ENCODE measurements around the gene GNB2. TPM values are rescaled to one million over a fixed set of nuclear protein-coding genes. Genes with fewer than 3 reads are reported as not detected.

Gene GNB2
- polyA plus RNA-seq, 1 donor (not counting 4 experiments of a cell fraction or from before 2014, with no cell fraction given) = 87.2 TPM

GRCh38 chr7:100677308-100678267 lies 4.0 kb downstream of the GNB2 start:
- peaks cover 21 to 28% of the 10 kb centered on the region in 2 experiments for H3K36me3 ChIP-seq (ENCODE audit: control insufficient read depth in 2 of 2, extremely low read depth in 1 of 2, insufficient read depth in 2 of 2, low read length in 2 of 2)
- no peaks in the 10 kb centered on the region for H3K9me1 ChIP-seq (ENCODE audit: control insufficient read depth, extremely low read depth, insufficient read depth, low read length)
- peaks cover 31% of the 10 kb centered on the region for H3K79me2 ChIP-seq (ENCODE audit: control insufficient read depth, insufficient read depth, low read length)
- no peaks in the 10 kb centered on the region for H3K27me3 ChIP-seq (ENCODE audit: control insufficient read depth, extremely low read depth, insufficient read depth, low read length)
- H2AFZ ChIP-seq (ENCODE audit: control insufficient read depth, low read length) = no peak overlapping the region
- peaks cover 10% of the 10 kb centered on the region for H3K4me1 ChIP-seq (ENCODE audit: control insufficient read depth, extremely low read depth, insufficient read depth, low read length)
- H3K9me3 ChIP-seq (ENCODE audit: control insufficient read depth, low read depth, low read length) = no peaks in the 10 kb centered on the region
- dilution Hi-C loops (cut with MboI; ENCODE audit: extremely low pct_ligation_motif_present, low sequenced_read_pairs) = no loop called here
- H3K27ac ChIP-seq (ENCODE audit: control insufficient read depth, insufficient read depth, low read length) = no peak overlapping the region
- H3K4me3 ChIP-seq (ENCODE audit: control insufficient read depth in 2 of 3, extremely low read depth in 1 of 3, insufficient read depth in 2 of 3, low read depth in 1 of 3, low read length in 3 of 3) = no peak overlapping the region
- DNase-seq (ENCODE audit: low read depth, low spot score) = no peak
- peaks cover 3% of the 10 kb centered on the region for H4K20me1 ChIP-seq (ENCODE audit: control insufficient read depth, extremely low read depth, insufficient read depth, low read length)
- TF ChIP-seq CTCF (optimal IDR thresholded peaks at IDR 0.05 in 1 of 3, IDR thresholded peaks at IDR 0.05 in 1 of 3, conservative IDR thresholded peaks at IDR 0.05 in 1 of 3; ENCODE audit: extremely low read depth in 1 of 3, insufficient read depth in 2 of 3, low read length in 3 of 3) (no peak), EZH2 (IDR thresholded peaks at IDR 0.05; ENCODE audit: low read length) (no peak)
- no peak for FAIRE-seq
- H3K9ac ChIP-seq (ENCODE audit: control insufficient read depth, extremely low read depth, insufficient read depth, low read length) = no peak overlapping the region
- no peak overlapping the region for H3K4me2 ChIP-seq (ENCODE audit: control insufficient read depth, extremely low read depth, insufficient read depth, low read depth, low read length)

GRCh38 chr7:100678291-100678984 lies 4.9 kb downstream of the GNB2 start:
- dilution Hi-C loops (cut with MboI; ENCODE audit: extremely low pct_ligation_motif_present, low sequenced_read_pairs) = no loop called here
- Histone ChIP-seq H3K9ac (ENCODE audit: control insufficient read depth, extremely low read depth, insufficient read depth, low read length) (no peak overlapping the region), H3K36me3 (ENCODE audit: control insufficient read depth in 2 of 2, extremely low read depth in 1 of 2, insufficient read depth in 2 of 2, low read length in 2 of 2) (peaks cover 26 to 28% of the 10 kb centered on the region in 2 experiments)

More at GRCh38 chr7:100678291-100678984, 4.9 kb downstream of the GNB2 start:
- no peak overlapping the region for H3K27ac ChIP-seq (ENCODE audit: control insufficient read depth, insufficient read depth, low read length)
- H4K20me1 ChIP-seq (ENCODE audit: control insufficient read depth, extremely low read depth, insufficient read depth, low read length) = peaks cover 3% of the 10 kb centered on the region
- no peak overlapping the region for H2AFZ ChIP-seq (ENCODE audit: control insufficient read depth, low read length)
- no peak overlapping the region for H3K4me3 ChIP-seq (ENCODE audit: control insufficient read depth in 2 of 3, extremely low read depth in 1 of 3, insufficient read depth in 2 of 3, low read depth in 1 of 3, low read length in 3 of 3)
- H3K4me1 ChIP-seq (ENCODE audit: control insufficient read depth, extremely low read depth, insufficient read depth, low read length) = peaks cover 10% of the 10 kb centered on the region
- no peaks in the 10 kb centered on the region for H3K9me3 ChIP-seq (ENCODE audit: control insufficient read depth, low read depth, low read length)
- no peak for DNase-seq (ENCODE audit: low read depth, low spot score)
- no peaks in the 10 kb centered on the region for H3K27me3 ChIP-seq (ENCODE audit: control insufficient read depth, extremely low read depth, insufficient read depth, low read length)
- FAIRE-seq = no peak
- no peak for TF ChIP-seq CTCF (optimal IDR thresholded peaks at IDR 0.05 in 1 of 3, IDR thresholded peaks at IDR 0.05 in 1 of 3, conservative IDR thresholded peaks at IDR 0.05 in 1 of 3; ENCODE audit: extremely low read depth in 1 of 3, insufficient read depth in 2 of 3, low read length in 3 of 3)
- no peak for TF ChIP-seq EZH2 (IDR thresholded peaks at IDR 0.05; ENCODE audit: low read length)
- no peak overlapping the region for H3K4me2 ChIP-seq (ENCODE audit: control insufficient read depth, extremely low read depth, insufficient read depth, low read depth, low read length)
- H3K9me1 ChIP-seq (ENCODE audit: control insufficient read depth, extremely low read depth, insufficient read depth, low read length) = no peaks in the 10 kb centered on the region
- H3K79me2 ChIP-seq (ENCODE audit: control insufficient read depth, insufficient read depth, low read length) = peaks cover 31% of the 10 kb centered on the region
